Measurements from ENCODE around the gene SKAP1.

SKAP1 gene

DNA sequence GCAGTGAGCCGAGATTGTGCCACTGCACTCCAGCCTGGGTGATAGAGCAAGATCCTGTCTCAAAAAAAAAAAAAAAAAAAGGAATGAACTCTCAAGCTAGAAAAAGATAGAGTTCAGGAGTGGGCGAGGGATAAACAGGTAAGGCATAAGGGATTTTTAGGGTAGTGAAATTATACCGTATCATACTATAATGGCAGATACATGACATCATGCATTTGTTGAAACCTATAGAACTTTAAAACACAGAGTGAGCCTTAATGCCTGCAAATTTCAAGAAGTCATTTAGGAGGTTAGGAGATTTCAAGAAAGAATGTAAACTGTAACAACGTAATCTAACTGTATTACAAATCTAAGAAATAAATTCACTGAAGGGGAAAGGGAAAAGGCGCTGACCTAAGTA, 20.4 kb downstream of the SKAP1 start:
- TF ChIP-seq, protein P1, sequence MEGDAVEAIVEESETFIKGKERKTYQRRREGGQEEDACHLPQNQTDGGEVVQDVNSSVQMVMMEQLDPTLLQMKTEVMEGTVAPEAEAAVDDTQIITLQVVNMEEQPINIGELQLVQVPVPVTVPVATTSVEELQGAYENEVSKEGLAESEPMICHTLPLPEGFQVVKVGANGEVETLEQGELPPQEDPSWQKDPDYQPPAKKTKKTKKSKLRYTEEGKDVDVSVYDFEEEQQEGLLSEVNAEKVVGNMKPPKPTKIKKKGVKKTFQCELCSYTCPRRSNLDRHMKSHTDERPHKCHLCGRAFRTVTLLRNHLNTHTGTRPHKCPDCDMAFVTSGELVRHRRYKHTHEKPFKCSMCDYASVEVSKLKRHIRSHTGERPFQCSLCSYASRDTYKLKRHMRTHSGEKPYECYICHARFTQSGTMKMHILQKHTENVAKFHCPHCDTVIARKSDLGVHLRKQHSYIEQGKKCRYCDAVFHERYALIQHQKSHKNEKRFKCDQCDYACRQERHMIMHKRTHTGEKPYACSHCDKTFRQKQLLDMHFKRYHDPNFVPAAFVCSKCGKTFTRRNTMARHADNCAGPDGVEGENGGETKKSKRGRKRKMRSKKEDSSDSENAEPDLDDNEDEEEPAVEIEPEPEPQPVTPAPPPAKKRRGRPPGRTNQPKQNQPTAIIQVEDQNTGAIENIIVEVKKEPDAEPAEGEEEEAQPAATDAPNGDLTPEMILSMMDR (IDR thresholded peaks at IDR 0.05): no peak
- TF ChIP-seq ZFX (IDR thresholded peaks at IDR 0.05; ENCODE audit: borderline replicate concordance): no peak
- H3K27ac ChIP-seq: no peak overlapping the region

- TF ChIP-seq, protein P1 (IDR thresholded peaks at IDR 0.05): no peak
- TF ChIP-seq ZFX (IDR thresholded peaks at IDR 0.05; ENCODE audit: borderline replicate concordance): no peak
Observed at GRCh38 chr17:48406936-48407567, 23.0 kb downstream of the SKAP1 start.

DNA sequence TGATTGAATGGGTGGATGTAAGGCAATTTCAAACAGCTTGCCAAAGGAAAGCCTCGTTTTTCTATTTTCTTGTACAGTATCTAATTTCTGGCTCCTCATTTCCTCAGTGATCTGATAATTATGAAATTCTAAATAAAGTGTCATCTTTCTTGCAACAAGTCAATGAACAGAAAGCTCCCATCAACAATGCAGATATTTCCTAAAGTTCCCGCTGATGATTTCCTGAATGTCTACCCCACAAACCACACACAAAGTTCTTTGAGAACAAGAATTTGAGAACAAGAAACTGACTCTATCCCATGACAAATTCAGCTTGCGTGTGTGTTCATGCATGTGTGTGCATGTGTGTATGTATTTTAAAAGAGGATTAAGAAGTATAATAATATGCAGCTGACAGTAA, 35.2 kb downstream of the SKAP1 start:
- no peak overlapping the region for H3K27ac ChIP-seq
- no peak for TF ChIP-seq ZFX (IDR thresholded peaks at IDR 0.05; ENCODE audit: borderline replicate concordance)
- TF ChIP-seq, protein P1 (IDR thresholded peaks at IDR 0.05): no peak

More at GRCh38 chr17:48406936-48407567, 23.0 kb downstream of the SKAP1 start:
- H3K27ac ChIP-seq: no peak overlapping the region

DNA sequence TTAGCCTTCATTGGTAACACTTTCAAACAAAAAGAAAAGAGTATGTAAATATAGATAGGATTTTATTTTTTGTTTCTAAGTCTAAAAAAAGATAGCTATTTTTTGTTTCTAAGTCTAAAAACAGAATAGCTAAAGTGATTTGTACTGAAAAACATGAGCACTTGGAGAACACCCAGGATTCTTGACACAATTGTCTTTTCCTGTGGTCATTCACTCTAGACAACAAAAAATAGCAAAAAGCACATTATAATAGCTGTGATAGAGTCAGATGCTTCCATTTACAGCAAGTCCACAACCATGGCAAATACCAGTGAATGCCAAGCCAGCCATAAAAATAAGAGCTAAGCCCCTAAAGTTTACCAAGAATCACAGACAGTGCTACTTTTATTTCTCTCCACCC, 36.7 kb downstream of the SKAP1 start:
- TF ChIP-seq ZFX (IDR thresholded peaks at IDR 0.05; ENCODE audit: borderline replicate concordance): no peak
- TF ChIP-seq, protein P1 (IDR thresholded peaks at IDR 0.05): no peak

DNA sequence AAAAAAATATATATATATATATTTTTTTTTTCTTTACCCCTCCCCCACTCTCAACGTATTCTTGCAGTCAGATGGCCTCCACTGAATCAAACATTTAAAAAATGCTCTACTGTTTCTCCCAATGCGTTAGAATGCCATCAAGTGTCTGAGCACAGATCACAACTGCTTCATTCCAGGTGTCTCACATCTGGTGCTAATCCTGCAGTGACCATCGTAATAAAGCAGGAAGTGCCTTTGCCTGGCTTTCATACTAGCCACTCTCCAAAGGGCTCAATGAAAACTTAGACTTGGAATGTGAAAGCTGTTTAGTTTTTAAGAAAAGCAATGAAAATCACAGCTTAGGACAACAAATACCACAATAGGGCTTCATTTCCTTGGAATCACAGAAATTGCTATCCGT, 37.2 kb downstream of the SKAP1 start:
- H3K27ac ChIP-seq: no peak overlapping the region
- TF ChIP-seq ZFX (IDR thresholded peaks at IDR 0.05; ENCODE audit: borderline replicate concordance): no peak
- TF ChIP-seq, protein P1 (IDR thresholded peaks at IDR 0.05): no peak

More for the DNA sequence above, 36.7 kb downstream of the SKAP1 start:
- H3K27ac ChIP-seq: no peak overlapping the region

- TF ChIP-seq ZFX (IDR thresholded peaks at IDR 0.05; ENCODE audit: borderline replicate concordance): no peak
- TF ChIP-seq, protein P1 (IDR thresholded peaks at IDR 0.05): no peak
- H3K27ac ChIP-seq: no peak overlapping the region
Observed at GRCh38 chr17:48391444-48391843, 38.6 kb downstream of the SKAP1 start.

- no peak overlapping the region for H3K27ac ChIP-seq
- TF ChIP-seq, protein P1 (IDR thresholded peaks at IDR 0.05): no peak
- TF ChIP-seq ZFX (IDR thresholded peaks at IDR 0.05; ENCODE audit: borderline replicate concordance): no peak
Observed at GRCh38 chr17:48389903-48390302, 40.1 kb downstream of the SKAP1 start.
